Mammary epithelial cell (primary cell): ENCODE measurements around the gene MARCHF9.
"Not testable (repeated sequence)": the region's sequence is repeated elsewhere in the genome, so short reads cannot be mapped to it uniquely, and the experiment has no call there.

Experiments
- EZH2 ChIP-seq: IDR thresholded peaks from 2 replicates; pipeline ENCODE4 v1.6.1; 2012; ENCODE audit warnings: low read length, inconsistent platforms, borderline replicate concordance
- TF ChIP-seq, protein P1 (sequence below), 2 donors: IDR thresholded peaks in 1 of 2; conservative IDR thresholded peaks in 1 of 2; 2 replicates each; pipeline ENCODE4 v1.5.1; 2011 to 2012; ENCODE audit warnings: inconsistent platforms in 2 of 2, low read length in 2 of 2, mild to moderate bottlenecking in 2 of 2, control low read depth in 1 of 2, low read depth in 1 of 2; ENCODE audit not compliant: insufficient read depth in 1 of 2; ENCODE audit errors: extremely low read depth in 1 of 2

DNA sequence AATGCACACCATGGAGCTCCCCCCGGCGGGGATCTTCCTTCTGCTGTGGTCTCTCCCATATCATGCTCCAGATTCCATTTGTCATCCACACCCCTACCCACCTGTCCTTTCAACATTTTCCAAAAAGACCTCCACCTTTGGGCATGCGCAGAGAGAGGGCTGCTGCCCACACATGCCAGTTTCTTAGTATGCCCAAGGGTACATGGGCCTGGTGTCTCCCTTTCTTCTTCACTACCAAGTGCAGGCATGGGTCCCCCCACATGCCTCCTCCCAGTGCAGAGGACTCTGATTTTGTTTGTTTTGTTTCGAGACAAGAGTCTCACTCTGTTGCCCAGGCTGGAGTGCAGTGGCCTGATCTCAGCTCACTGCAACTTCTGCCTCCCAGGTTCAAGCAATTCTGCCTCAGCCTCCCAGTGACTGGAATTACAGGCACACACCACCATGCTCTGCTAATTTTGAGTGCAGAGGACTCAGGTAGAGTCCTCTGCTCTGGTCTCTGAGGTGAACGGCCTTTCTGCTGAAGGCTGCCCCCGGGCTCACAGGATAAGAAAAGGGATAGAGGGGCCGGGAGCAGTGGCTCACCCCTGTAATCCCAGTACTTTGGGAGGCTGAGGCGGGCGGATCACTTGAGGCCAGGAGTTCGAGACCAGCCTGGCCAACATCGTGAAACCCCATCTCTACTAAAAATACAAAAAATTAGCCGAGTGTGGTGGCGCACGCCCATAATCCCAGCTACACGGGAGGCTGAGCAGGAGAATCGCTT, 32.9 kb upstream of the MARCHF9 start:
- TF ChIP-seq, protein P1, sequence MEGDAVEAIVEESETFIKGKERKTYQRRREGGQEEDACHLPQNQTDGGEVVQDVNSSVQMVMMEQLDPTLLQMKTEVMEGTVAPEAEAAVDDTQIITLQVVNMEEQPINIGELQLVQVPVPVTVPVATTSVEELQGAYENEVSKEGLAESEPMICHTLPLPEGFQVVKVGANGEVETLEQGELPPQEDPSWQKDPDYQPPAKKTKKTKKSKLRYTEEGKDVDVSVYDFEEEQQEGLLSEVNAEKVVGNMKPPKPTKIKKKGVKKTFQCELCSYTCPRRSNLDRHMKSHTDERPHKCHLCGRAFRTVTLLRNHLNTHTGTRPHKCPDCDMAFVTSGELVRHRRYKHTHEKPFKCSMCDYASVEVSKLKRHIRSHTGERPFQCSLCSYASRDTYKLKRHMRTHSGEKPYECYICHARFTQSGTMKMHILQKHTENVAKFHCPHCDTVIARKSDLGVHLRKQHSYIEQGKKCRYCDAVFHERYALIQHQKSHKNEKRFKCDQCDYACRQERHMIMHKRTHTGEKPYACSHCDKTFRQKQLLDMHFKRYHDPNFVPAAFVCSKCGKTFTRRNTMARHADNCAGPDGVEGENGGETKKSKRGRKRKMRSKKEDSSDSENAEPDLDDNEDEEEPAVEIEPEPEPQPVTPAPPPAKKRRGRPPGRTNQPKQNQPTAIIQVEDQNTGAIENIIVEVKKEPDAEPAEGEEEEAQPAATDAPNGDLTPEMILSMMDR (conservative IDR thresholded peaks at IDR 0.05 in 1 of 2, IDR thresholded peaks at IDR 0.05 in 1 of 2; ENCODE audit: extremely low read depth in 1 of 2, insufficient read depth in 1 of 2, low read depth in 1 of 2, low read length in 2 of 2), result not testable (repeated sequence)
- TF ChIP-seq EZH2, result not testable (repeated sequence)
